K562 (cell line): Measurements from ENCODE around the gene ZNF584. TPM values are rescaled to one million over a fixed set of nuclear protein-coding genes. Genes with fewer than 3 reads are reported as not detected.
A peak's percentile ranks its signal among the peaks of the same experiment; 100 is the strongest.

Experiments
- ATAC-seq: fragments of 200-7000 bp; cut with Tn5 transposase; 3 replicates; pipeline ENCODE4 v1.9.1; 2020; ENCODE audit warnings: moderate library complexity
- BruUV-seq: library from RNA; stranded (reverse); fragments of 400-500 nt; replicated peaks from 2 replicates; lab custom pipeline; 2021; lab: Mats Ljungman, UMichigan
- CTCF ChIA-PET: fragments of 300-600 bp; formaldehyde crosslinking; extraction: SDS; loops from one replicate; lab custom pipeline; 2021; ENCODE audit warnings: low intra/inter-chr PET ratio; lab: Yijun Ruan, JAX
- POLR2A ChIA-PET: fragments of 300-600, 350-650 bp; sonication (Branson Sonifier 250); formaldehyde crosslinking; extraction: SDS; loops from one replicate; lab custom pipeline; 2021; ENCODE audit warnings: antibody characterized with exemption, inconsistent platforms; lab: Yijun Ruan, JAX
- DNase-seq, 4 experiments: peaks; one replicate each; pipeline versions ENCODE4 v3.0.0 to v3.0.0-alpha.2; 2011 to 2018; ENCODE audit warnings: low spot score in 3 of 4, mixed read lengths in 3 of 4; ENCODE audit errors: extremely low read depth in 1 of 4
- FAIRE-seq: peaks from 2 replicates; lab custom pipeline; 2011; peaks lifted over from hg19 to GRCh38; lab: Jason Lieb, UNC
- H2AFZ ChIP-seq: 2 replicates; pipeline ENCODE4 v1.6.0; 2011; ENCODE audit warnings: low read depth, low read length, control low read depth, inconsistent platforms
- H3K27ac ChIP-seq: fragments of 200-600 bp; 3 replicates; pipeline ENCODE4 v1.8.0; 2011; ENCODE audit warnings: low read depth, mild to moderate bottlenecking, control low read depth, inconsistent platforms, low read length, moderate library complexity, mixed read lengths; ENCODE audit errors: extremely low read depth
- H3K27me3 ChIP-seq, 2 experiments: fragments of 300-600 bp in 1 of 2; 2 replicates in 1 of 2; 3 replicates in 1 of 2; pipeline versions ENCODE4 v1.6.0 to v1.8.0; 2011; ENCODE audit warnings: inconsistent platforms in 2 of 2, low read length in 2 of 2, mild to moderate bottlenecking in 1 of 2, mixed read lengths in 1 of 2, moderate library complexity in 1 of 2; ENCODE audit not compliant: control insufficient read depth in 2 of 2, insufficient read depth in 2 of 2
- H3K36me3 ChIP-seq: fragments of 300-600 bp; 3 replicates; pipeline ENCODE4 v1.8.0; 2011; ENCODE audit warnings: mild to moderate bottlenecking, low read length, inconsistent platforms; ENCODE audit not compliant: control insufficient read depth, insufficient read depth
- H3K4me1 ChIP-seq, 2 experiments: fragments of 200-600 bp in 1 of 2; replicated peaks in 1 of 2; 2 replicates in 1 of 2; 3 replicates in 1 of 2; pipeline versions ENCODE4 v1.5.1 to v1.8.0; 2011; ENCODE audit warnings: inconsistent platforms in 2 of 2, low read length in 2 of 2, mild to moderate bottlenecking in 1 of 2, mixed read lengths in 1 of 2, moderate library complexity in 1 of 2; ENCODE audit not compliant: control insufficient read depth in 2 of 2, insufficient read depth in 2 of 2
- H3K4me2 ChIP-seq: 2 replicates; pipeline ENCODE4 v1.6.1; 2011; ENCODE audit warnings: low read length, control low read depth, inconsistent platforms, mixed read lengths; ENCODE audit not compliant: insufficient read depth
- H3K4me3 ChIP-seq: fragments of 200-600 bp; sonication (generic), shearing (Covaris generic); 2 replicates; pipeline ENCODE4 v1.5.1; 2016; ENCODE audit warnings: control low read depth, inconsistent platforms
- H3K79me2 ChIP-seq: fragments of 200-600 bp; 3 replicates; pipeline ENCODE4 v1.8.0; 2011; ENCODE audit warnings: low read length, inconsistent platforms; ENCODE audit not compliant: control insufficient read depth, insufficient read depth
- H3K9ac ChIP-seq, 2 experiments: 2 replicates each; pipeline versions ENCODE4 v1.6.0 to v1.6.1; 2011; ENCODE audit warnings: low read depth in 2 of 2, low read length in 2 of 2, control low read depth in 1 of 2, inconsistent platforms in 1 of 2, mild to moderate bottlenecking in 1 of 2, mixed read lengths in 1 of 2; ENCODE audit not compliant: insufficient read depth in 1 of 2
- H3K9me1 ChIP-seq: one replicate; pipeline ENCODE4 v1.6.0; 2011; ENCODE audit warnings: inconsistent platforms, mild to moderate bottlenecking, low read length, moderate library complexity; ENCODE audit not compliant: control insufficient read depth, insufficient read depth
- H3K9me3 ChIP-seq: replicated peaks from 2 replicates; pipeline ENCODE4 v1.5.1; 2011; ENCODE audit warnings: low read depth, low read length, inconsistent platforms; ENCODE audit not compliant: control insufficient read depth, insufficient read depth
- H4K20me1 ChIP-seq: replicated peaks from 2 replicates; pipeline ENCODE4 v1.6.1; 2011; ENCODE audit warnings: low read length, inconsistent platforms, mixed read lengths; ENCODE audit not compliant: control insufficient read depth, insufficient read depth
- MTA2 ChIP-seq: fragments of 450-650 bp; IDR thresholded peaks from 2 replicates; pipeline ENCODE4 v1.6.1; 2016; ENCODE audit warnings: low read depth
- PTRF ChIP-seq: fragments of 450-650 bp; IDR thresholded peaks from 2 replicates; pipeline ENCODE4 v1.6.1; 2016; ENCODE audit warnings: mild to moderate bottlenecking, missing genetic modification characterization, missing compliant biosample characterization
- RBM39 ChIP-seq: fragments of 200-400 bp; formaldehyde crosslinking; optimal IDR thresholded peaks from 2 replicates; pipeline ENCODE3; 2018; ENCODE audit warnings: low read depth, low read length
- U2AF1 ChIP-seq: fragments of 200-400 bp; formaldehyde crosslinking; optimal IDR thresholded peaks from 2 replicates; pipeline ENCODE3; 2017; ENCODE audit warnings: mild to moderate bottlenecking, low read depth, low read length, moderate library complexity
- XRCC4 ChIP-seq: IDR thresholded peaks from one replicate; pipeline ENCODE4 v1.6.1; 2011; ENCODE audit not compliant: insufficient read depth, insufficient read length; ENCODE audit errors: extremely low read depth
- ZFX ChIP-seq: sonication (generic); formaldehyde crosslinking; IDR thresholded peaks from 2 replicates; pipeline ENCODE4 v1.8.0; 2022; ENCODE audit warnings: mild to moderate bottlenecking, missing genetic modification reagents, moderate library complexity
- WGBS: fragments of 100-300 bp; shearing (Covaris generic); methylation state at CpG from one replicate; pipeline ENCODE4 v1.1.6; 2016; ENCODE audit warnings: low coverage, mixed read lengths; ENCODE audit not compliant: insufficient coverage; ENCODE audit errors: missing lambda C conversion rate; 5-methylcytosine and 5-hydroxymethylcytosine counted together
- in situ Hi-C: fragments of 300-500 bp; cut with MboI; formaldehyde crosslinking; loops from 4 replicates; pipeline ENCODE4 v1.15.0; 2018; ENCODE audit warnings: inconsistent platforms, mixed read lengths
- intact Hi-C: fragments of 100-400 bp; cut with micrococcal nuclease; formaldehyde crosslinking; loops from 2 replicates; pipeline ENCODE4 v1.14.2; 2022
- polyA plus RNA-seq, 8 experiments: library from polyadenylated mRNA; depleted of rRNA in 4 of 8; stranded (reverse) in 5 of 8; unstranded in 3 of 8; fragments of >200 nt; fragmentation: Nextera tagmentation in 2 of 8; fragmentation: Illumina TruSeq in 1 of 8; extraction: Ambion mirVana in 2 of 8; extraction: Trizol in 1 of 8; gene quantifications; 2 replicates each; pipeline versions ENCODE4 v1.2.1 to v1.2.3, GENCODE V29; 2011 to 2014; ENCODE audit warnings: inconsistent platforms in 1 of 8, missing spikeins in 1 of 8
- total RNA-seq, 7 experiments: library from RNA; depleted of rRNA in 6 of 7; stranded (reverse); fragments of >200 nt in 6 of 7; fragmentation: Illumina TruSeq in 2 of 7; extraction: Trizol in 2 of 7; gene quantifications; 2 replicates each; pipeline versions ENCODE4 v1.2.1 to v1.2.3, GENCODE V29; 2011 to 2021; ENCODE audit warnings: low replicate concordance in 1 of 7
- TF ChIP-seq, protein P1 (sequence below), 2 experiments: IDR thresholded peaks in 1 of 2; conservative IDR thresholded peaks in 1 of 2; 2 replicates each; pipeline ENCODE4 v1.6.1; 2016; ENCODE audit warnings: low read depth in 2 of 2, mild to moderate bottlenecking in 1 of 2, missing compliant biosample characterization in 1 of 2, missing genetic modification characterization in 1 of 2, moderate library complexity in 1 of 2
- TF ChIP-seq, protein P2 (sequence below): fragments of 200-800 bp; sonication (Bioruptor generic); IDR thresholded peaks from 2 replicates; pipeline ENCODE4 v1.6.1; 2017; ENCODE audit warnings: missing genetic modification characterization, missing compliant biosample characterization
- TF ChIP-seq, protein P3 (sequence below): fragments of 250-450 bp; sonication (Bioruptor Pico); IDR thresholded peaks from 2 replicates; pipeline ENCODE4 v1.4.0; 2020; ENCODE audit warnings: borderline replicate concordance
- TF ChIP-seq, protein P4 (sequence below): fragments of 250-450 bp; sonication (Bioruptor Pico); IDR thresholded peaks from 2 replicates; pipeline ENCODE4 v1.5.0; 2020; ENCODE audit warnings: mild to moderate bottlenecking, borderline replicate concordance

Gene ZNF584
- total and polyA plus RNA-seq, 9 of the 15 experiments (the other 6 are each of a cell fraction or from before 2014, with no cell fraction given): 5.8 to 43.4 (median 24.6) TPM

DNA sequence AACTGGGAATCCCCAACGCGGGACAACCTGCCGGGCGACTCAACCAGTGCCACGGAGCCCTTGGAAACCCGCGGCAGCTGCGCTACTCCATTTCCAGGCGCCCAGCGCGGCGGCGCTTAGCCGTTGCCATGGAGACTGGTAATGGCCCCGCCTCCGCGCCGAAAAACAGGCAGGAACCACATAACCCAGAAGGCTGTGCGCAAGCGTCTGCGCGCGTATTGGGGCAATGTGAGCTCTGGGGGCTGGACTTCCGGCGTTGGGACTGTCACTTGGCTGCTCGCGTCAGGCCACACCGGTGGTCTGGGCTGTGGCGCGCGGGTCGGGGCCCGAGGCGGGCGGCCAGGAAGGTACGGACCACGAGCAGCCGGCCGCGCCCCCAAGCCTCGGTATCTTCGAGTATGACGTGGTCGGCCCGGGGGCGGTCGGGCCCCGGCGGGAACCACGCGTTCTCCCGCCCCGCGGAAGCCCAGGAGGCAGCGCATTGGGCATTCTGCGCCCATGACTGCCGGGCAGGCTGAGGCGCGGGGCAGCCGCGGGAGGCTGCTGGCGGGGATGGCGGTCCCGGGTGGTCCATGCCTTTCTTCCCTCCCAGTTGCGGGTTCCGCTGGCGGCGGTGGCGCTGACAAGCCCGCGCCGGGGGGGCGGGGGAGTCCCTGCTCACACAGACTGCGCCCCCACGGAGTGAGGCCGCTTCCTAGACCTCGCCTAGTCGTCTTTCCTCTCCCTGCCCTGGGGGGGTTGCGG lies 43.1 kb downstream of the ZNF584 start, which contains the start of gene ZNF324B:
Gene ZNF324B (plus strand): TSS at position 265 of the 744 bp plus-strand sequence. CDS start 2,080 bp downstream, outside the sequence.
- ChIA-PET POLR2A (interaction anchor here (0.5 to 1.2 kb wide), 8 partner anchors 9 to 173 kb away, joined by 3 to 6 read pairs (median 4); partner anchors contain the start of genes ZNF324 and ZNF8), CTCF (no interaction called here)
- intact Hi-C loops (no loop called here), in situ Hi-C loops (no loop called here)
- FAIRE-seq: peak; percentile 99
- Histone ChIP-seq H3K27me3 (no peaks in the 10 kb centered on the region), H3K4me3 (peak within 1 kb of the TSS; percentile 84), H3K27ac (peak within 1 kb of the TSS; percentile 64), H3K79me2 (peaks cover 8% of the 10 kb centered on the region; the same call in 2 of the 3 replicates), H4K20me1 (no peaks in the 10 kb centered on the region), H2AFZ (peak within 1 kb of the TSS; percentile 93), H3K4me1 (peaks cover 4 to 15% of the 10 kb centered on the region in 2 experiments; a peak in 4 of 5 replicates), H3K9me3 (peaks cover 15% of the 10 kb centered on the region), H3K4me2 (peak within 1 kb of the TSS; percentile 90), H3K9ac (peak within 1 kb of the TSS; percentile 64 to 96; a peak in 3 of 4 replicates), H3K9me1 (no peaks in the 10 kb centered on the region), H3K36me3 (peaks cover 21% of the 10 kb centered on the region; the same call in 1 of the 3 replicates)
- WGBS: under 1% methylated on average over 55 of the region's 79 CpGs
- peak; percentile 93 to 98 (median 95) for DNase-seq
- no TSS peak for BruUV-seq
- peak; percentile 99 for ATAC-seq
- TF ChIP-seq, protein P1, sequence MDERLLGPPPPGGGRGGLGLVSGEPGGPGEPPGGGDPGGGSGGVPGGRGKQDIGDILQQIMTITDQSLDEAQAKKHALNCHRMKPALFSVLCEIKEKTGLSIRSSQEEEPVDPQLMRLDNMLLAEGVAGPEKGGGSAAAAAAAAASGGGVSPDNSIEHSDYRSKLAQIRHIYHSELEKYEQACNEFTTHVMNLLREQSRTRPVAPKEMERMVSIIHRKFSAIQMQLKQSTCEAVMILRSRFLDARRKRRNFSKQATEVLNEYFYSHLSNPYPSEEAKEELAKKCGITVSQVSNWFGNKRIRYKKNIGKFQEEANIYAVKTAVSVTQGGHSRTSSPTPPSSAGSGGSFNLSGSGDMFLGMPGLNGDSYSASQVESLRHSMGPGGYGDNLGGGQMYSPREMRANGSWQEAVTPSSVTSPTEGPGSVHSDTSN (CRISPR knock-in tag; IDR thresholded peaks at IDR 0.05; ENCODE audit: low read depth): no peak
- TF ChIP-seq, protein P1 (tag; conservative IDR thresholded peaks at IDR 0.05; ENCODE audit: low read depth): peak; percentile 50
- TF ChIP-seq XRCC4 (no peak), MTA2 (no peak), PTRF (tag) (no peak), RBM39 (no peak), ZFX (peak; percentile 17; the same call in 1 of the 2 replicates), U2AF1 (peak; percentile 82)
- TF ChIP-seq, protein P2, sequence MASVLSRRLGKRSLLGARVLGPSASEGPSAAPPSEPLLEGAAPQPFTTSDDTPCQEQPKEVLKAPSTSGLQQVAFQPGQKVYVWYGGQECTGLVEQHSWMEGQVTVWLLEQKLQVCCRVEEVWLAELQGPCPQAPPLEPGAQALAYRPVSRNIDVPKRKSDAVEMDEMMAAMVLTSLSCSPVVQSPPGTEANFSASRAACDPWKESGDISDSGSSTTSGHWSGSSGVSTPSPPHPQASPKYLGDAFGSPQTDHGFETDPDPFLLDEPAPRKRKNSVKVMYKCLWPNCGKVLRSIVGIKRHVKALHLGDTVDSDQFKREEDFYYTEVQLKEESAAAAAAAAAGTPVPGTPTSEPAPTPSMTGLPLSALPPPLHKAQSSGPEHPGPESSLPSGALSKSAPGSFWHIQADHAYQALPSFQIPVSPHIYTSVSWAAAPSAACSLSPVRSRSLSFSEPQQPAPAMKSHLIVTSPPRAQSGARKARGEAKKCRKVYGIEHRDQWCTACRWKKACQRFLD (CRISPR knock-in tag): no peak
- TF ChIP-seq, protein P3, sequence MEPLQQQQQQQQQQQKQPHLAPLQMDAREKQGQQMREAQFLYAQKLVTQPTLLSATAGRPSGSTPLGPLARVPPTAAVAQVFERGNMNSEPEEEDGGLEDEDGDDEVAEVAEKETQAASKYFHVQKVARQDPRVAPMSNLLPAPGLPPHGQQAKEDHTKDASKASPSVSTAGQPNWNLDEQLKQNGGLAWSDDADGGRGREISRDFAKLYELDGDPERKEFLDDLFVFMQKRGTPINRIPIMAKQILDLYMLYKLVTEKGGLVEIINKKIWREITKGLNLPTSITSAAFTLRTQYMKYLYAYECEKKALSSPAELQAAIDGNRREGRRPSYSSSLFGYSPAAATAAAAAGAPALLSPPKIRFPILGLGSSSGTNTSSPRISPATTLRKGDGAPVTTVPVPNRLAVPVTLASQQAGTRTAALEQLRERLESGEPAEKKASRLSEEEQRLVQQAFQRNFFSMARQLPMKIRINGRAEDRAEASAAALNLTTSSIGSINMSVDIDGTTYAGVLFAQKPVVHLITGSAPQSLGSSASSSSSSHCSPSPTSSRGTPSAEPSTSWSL (CRISPR knock-in tag): no peak
- TF ChIP-seq, protein P4, sequence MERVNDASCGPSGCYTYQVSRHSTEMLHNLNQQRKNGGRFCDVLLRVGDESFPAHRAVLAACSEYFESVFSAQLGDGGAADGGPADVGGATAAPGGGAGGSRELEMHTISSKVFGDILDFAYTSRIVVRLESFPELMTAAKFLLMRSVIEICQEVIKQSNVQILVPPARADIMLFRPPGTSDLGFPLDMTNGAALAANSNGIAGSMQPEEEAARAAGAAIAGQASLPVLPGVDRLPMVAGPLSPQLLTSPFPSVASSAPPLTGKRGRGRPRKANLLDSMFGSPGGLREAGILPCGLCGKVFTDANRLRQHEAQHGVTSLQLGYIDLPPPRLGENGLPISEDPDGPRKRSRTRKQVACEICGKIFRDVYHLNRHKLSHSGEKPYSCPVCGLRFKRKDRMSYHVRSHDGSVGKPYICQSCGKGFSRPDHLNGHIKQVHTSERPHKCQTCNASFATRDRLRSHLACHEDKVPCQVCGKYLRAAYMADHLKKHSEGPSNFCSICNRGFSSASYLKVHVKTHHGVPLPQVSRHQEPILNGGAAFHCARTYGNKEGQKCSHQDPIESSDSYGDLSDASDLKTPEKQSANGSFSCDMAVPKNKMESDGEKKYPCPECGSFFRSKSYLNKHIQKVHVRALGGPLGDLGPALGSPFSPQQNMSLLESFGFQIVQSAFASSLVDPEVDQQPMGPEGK (CRISPR knock-in tag): no peak
